GM18502 (cell line): ENCODE measurements around the gene PCCA.
"Not testable (repeated sequence)": the region's sequence is repeated elsewhere in the genome, so short reads cannot be mapped to it uniquely, and the experiment has no call there.

ENCODE experiments used
- ATAC-seq: cut with Tn5 transposase; IDR thresholded peaks from one replicate; pipeline ENCODE4 v1.9.1; 2021; ENCODE audit warnings: mild to moderate bottlenecking; ENCODE audit not compliant: unreplicated experiment, poor library complexity

Gene PCCA

DNA sequence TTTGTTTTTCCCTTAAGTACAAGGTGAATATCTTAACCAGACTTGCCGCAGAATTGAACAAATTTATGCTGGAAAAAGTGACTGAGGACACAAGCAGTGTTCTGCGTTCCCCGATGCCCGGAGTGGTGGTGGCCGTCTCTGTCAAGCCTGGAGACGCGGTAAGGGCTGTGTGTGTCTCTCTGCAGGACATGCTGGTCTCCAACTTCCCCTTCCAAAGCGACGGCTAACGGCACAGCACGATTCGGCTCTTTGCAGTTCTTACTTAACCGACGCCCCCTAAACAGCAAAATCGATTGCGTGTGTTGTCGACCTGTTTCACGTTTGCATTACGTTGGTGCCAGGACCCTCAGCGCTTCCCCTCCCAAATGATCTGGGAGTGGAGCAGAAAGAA, 426.5 kb downstream of the PCCA start:
- ATAC-seq = no peak

DNA sequence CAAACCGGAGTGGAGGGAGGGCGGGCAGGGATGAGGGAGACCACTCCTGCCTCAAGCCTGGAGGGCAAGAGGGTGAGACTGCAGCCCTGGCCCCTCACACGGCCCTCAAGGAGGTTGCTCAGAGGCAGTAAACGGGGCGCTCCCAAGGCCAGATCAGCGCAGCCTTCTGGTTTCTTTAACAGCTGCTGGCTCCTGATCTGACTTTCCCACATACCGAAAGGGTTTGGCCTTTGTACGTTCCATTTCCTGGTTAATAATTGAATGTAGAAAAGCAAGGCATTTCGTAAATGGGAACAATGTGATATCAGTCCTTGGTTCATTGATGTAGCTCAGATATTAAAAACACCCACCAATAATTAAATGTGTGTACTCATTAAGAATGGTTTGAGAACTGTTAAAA, 428.2 kb downstream of the PCCA start:
- ATAC-seq = no peak

DNA sequence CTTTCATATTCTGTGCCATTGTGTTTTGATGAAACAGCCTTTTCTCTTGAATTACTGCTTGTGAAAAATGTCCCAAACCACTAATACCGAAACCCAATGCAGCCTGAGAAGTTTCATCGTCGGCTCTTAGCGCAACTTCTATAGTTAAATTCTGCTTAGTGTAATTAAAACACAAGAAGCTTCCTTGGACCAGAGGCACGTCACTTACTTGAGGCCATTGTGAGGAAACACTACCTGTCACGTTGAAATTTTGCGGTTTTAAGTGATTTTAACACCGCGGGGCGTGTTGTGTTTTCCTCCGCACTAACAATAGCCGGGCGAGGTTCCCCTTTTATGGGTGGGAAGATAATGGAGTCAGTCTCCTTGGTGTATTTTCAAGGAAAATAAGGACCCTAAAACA, 428.8 kb downstream of the PCCA start:
- ATAC-seq = no peak

DNA sequence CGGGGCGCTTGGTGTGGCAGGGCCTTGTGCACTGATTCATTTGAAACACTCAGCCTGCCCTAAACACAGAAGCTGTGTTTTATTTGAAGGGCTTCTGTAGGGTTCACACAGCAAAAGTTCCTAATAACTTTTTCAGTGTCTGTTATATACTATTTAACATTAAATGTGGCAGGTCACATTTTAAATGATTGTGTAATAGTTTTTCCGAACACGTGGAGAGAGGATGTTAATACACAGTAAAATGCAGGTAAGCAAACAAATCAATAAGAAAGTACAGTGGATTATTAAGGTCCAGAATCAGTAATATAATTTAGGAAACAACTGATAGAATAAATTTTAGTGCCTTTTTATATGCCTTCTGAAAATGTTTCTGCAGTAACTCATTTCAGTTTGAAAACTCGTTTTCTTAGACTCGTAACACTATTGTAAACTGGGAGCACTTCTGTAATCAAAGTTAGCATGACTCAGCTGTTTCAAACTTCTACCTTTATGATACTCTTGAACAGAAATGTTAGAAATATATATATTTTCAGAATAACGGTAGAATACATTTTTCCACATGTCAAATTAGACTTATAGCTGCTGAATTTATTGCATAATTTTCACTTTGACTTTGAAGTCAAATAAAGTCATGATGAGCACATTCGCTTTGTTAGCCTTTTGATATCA, 429.6 kb downstream of the PCCA start:
- ATAC-seq = no peak

DNA sequence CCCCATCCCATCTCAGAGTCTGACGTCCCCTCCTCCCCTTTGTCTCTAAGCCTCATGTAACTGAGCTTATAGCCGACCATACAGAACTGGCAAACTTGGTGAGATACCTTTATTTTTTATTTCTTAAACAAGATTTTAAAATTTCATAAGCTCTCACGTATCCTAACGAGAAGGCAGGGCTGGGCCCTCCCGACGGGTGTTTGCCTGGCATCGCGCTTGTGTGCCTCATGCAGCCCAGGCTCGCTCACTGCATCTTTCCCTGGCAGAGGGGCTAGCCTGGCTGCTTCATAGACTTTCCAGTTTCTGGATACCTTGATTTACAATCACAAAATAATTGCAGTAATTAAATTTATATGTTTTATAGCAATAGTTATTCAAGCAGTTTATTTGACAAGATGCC, 430.7 kb downstream of the PCCA start:
- ATAC-seq = no peak

DNA sequence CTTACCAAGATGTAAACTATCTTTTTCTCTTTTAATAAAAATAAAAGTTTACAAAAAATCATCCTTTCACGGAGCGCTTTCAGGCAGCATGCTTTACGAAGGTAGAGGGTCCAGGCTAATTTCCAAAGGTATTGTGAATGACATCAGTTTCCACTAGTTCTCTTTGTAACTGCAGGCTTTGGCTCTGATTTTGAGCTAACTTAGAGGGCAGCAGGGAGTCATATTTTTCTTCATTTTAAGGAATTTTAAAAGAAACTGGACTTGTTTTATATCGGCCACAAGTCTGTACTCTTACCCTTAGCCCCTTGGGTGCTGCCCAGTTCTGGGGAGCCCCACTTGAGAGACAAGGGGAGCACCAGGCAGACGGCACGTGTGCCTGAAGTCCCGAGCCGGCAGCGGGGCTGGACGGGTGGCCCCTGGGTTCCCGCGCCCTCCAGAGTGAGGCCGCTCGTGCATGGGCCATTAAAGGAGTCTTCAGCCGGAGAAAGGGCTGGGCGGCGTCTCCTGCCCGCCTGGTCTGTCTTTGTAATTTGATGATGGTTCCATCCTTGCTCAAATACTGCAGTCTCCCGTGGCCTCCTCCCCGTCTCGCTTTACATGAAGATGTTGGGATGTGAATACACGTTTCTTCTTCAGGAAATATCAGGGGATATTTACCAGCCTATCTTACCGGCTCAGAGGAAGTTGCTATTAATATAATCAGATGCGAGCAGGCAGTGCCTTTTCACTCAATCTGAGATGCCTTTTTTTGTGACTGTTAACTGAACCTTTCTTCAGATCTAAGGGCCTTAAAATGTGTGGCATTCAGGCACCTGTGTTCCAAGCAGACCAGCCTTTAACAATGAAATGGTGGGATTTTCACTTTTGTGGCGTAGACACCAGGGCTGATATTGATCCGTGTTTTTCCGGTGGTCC, 432.3 kb downstream of the PCCA start:
- ATAC-seq = no peak

DNA sequence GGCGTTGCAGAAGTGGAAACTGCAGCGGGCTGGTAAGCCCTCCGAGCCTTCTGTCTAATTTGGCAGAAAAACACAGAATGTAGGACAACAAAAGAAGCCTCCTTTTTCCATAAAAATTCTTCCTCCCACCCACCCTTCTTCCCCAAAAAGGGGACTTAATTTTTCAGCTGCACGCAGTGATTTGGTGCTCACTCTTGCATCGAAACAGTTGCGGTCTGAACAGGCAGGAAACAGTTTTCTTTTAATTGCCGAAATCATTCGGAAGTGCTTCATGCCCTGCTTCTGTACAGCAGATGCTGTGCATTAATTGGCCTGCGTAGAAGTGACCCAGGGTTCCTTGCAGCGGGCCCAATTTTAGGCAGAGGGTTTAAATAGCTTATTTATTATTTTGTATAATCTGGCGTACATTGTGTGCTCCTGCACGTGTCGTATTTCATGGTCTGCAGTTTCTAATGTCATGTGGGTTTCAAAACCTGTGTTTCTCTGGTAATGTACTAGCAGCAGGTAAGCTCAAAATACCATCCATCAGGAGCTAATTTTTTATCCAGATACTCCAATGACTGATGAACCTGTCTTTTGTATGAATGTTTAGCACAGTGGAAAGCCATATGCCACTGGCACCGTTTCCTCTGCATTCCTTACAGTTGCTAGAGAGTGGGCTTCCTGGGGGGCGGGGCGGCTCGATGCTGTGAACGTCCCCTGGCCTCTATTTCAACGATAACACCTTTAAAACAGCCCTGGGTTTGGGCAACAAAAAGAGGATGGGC, 433.1 kb downstream of the PCCA start:
- ATAC-seq = peak; percentile 44

DNA sequence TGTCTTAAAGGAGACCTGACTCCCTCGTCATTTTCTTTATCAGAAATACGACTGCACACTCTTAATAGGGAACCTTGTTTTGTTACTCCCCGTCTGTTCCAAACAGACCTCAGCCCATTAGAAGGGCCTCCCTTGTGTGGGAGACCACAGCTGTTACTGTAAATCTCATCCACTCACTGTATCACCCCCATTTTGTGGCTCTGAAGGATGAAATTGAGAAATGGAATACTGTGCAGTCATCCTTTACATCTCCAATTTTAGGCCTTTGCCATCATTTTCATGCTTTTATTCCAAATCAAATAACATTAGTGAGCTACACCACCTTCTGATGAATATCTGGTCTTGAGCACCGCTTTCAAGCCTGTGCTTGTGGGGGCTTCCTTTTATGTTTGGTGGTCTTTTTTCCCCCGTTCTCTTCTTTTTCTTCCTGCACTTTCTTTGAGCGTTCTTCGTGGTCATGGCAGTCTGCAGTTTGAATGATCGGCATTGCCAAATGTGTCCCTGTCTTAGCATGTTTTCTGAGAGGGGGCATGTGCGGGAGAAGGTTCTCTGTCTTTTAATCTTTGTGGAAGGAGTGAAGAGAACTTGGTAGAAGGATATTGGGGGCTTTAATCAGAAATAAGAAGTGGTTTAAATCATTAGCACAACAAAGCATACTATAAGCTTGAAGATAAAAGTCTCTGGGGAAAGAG, 433.9 kb downstream of the PCCA start:
- ATAC-seq = no peak

DNA sequence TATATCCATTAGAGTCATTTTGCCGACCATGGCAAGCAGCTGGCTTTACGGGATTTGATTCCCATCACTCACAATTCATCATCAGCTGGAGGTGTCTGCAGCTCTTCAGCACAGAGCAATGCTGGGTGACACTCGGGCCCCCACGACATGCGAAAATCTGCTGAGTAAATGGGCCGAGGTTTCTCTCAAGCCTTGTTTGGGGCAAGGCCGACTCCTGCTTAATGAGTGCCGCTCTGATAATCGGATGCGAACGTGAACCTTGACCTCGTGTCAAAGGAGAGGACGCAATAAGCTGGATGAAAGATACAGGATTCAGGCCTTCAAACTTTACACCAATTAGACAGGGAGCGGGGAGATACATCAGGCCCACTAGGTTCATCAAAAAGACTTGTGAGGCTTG, 434.5 kb downstream of the PCCA start:
- no peak for ATAC-seq

DNA sequence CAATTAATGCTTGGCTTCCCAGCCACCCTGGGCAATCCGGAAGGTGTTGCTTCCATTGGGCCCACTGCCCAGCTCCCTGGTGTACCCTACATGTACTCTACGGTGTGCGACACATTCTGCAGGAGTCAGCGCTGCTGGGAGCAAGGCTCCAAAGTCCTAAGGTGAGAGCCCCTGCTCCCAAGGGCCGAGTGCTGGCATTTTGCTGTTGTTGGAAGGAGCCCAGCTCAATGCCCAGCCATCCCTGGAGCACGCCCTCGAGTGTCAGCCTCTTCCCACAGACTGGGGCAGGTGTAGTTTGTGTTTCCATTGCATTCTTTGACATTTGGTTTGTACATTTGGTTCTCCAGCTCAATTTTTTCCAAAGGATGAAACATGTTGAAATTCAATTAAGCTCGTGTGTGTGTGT, 435.1 kb downstream of the PCCA start:
- ATAC-seq = no peak

DNA sequence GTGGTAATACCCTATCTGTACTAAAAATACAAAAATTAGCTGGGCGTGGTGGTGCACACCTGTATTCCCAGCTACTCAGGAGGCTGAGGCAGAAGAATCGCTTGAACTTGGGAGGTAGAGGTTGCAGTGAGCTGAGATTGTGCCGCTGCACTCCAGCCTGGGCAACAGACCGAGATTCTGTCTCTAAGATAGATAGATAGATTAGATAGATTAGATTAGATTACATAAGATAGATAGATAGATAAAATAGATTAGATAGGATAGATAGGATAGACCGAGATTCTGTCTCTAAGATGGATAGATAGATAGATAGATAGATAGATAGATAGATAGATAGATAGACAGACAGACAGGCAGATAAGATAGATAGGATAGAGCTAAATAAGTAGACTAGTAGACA, 435.8 kb downstream of the PCCA start:
- ATAC-seq = not testable (repeated sequence)

DNA sequence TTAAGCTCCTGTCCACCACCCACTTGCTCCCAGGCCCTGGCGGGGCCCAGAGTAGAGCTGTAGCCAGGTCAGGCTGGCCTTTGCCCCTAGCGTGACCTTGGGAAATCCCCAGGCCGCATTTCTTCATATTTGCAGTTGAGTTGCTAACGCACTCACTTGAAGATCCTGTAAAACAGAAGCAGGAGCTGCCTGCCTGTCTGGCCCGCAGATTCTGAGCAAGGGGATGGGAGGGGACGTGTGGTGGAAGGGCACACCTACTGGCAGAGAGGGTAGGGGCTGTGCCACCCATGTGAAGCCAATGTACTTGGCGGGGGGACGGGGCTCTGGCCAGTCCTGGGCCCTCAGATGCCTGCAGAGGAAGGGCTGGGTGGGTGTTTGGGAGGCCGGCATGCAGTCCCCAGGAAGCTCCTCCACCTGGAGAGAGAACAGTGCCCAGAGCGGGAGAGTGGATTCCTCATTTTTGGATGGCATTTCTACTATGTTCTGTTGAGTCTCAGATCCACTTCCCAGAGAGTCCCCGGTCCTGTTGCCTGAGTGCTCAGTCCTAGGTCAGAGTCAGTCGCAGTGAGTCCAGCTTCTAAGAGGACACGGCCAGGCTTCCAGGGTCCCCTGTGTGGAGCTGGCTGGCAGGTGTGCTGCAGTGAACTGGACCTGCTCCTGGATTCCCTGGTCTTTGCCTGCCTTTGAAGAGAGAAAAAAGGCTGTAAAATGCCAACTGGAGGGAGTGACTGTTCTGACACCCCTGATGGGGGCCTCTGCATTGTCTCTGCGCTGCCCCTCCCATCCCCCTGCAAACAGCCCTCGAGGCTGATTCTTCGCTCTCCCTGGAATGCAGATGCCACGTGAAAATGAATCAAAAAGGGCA, 436.8 kb downstream of the PCCA start:
- ATAC-seq = no peak

DNA sequence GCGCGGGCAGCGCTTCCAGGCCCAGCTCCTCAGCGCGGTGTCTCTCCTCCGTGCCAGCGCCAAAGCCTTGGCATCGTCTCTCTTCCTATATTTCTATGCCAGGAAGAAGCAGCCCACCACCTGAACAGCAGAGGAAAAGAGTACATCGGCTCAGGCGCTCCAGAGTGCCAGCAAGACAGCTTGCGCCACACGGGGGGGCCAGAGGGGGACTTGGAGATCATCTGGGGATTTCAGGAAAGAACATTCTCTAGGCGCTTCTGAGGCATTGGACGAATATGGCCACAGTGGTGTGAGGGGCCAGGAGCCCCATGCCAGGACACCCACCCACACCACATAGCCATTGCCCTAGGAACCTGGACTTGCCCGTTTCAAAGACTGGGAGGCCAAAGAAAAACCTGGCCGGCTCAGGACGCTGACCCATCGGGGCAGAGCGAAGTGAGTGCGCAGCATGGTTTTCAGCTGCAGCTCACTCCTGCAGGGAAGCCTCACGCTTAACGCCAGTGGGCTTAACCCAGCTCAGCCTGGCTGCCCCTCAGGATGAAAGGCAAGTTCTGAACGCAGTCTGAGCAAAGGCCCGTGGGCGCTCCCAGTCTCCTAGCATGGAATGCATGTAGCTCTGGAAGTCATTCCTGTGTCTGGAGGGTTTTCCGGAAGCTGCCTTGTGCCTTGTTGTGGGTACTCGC, 437.6 kb downstream of the PCCA start:
- no peak for ATAC-seq

DNA sequence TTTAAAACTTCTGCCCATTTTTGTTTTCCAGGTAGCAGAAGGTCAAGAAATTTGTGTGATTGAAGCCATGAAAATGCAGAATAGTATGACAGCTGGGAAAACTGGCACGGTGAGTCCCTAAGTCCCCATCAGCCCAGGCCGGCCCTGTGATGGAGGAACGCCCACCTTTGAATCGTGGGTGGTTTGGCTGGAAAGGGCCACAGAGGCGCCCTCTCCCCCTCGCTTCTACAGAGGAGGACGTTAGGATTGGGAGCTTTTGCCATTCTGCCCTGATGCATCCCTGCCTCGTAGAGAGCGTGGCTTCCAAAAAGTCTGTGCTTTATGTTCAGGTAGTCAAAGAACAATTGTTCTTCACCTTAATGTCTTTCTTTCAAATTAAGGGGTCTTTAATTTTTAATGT, 438.8 kb downstream of the PCCA start:
- no peak for ATAC-seq

DNA sequence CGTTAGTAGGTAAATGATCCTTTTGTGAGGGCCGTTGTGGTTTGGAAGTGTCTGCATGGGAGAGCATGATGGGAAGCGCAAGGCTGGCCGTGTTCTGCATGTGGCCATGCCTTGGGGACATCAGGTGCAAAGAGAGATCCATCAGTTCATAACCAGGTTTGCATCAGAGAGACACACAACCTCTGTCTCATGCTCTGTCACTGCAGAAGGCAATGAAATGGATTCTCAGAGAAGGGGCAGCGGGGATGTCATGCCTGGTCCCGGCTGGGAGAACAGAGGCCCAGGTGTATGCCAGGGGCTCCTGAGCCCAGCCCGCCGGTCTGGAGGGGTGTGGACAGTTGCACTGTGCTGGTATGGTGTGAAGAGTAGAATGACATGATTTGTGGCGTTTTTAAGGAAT, 439.5 kb downstream of the PCCA start:
- ATAC-seq = no peak

DNA sequence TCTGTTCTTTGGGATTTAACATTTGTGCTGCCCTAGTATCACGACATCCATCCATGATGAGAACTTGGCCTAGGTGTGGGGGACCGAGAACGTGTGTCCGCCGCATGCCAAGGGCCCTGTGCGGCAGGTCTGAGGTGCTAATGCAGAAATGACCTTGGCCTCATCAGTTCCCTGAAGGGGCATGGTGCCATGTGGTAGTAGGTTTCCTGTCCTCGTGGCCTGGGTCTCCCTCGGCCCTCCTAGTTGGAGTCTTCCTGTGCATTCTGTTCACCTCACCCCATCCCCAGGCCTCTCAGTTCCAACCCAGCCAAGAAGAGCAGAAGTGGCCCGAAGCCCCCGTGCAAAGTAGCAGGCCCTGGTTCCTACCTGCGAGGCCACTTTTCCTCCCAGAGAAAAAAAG, 439.9 kb downstream of the PCCA start:
- ATAC-seq = no peak

DNA sequence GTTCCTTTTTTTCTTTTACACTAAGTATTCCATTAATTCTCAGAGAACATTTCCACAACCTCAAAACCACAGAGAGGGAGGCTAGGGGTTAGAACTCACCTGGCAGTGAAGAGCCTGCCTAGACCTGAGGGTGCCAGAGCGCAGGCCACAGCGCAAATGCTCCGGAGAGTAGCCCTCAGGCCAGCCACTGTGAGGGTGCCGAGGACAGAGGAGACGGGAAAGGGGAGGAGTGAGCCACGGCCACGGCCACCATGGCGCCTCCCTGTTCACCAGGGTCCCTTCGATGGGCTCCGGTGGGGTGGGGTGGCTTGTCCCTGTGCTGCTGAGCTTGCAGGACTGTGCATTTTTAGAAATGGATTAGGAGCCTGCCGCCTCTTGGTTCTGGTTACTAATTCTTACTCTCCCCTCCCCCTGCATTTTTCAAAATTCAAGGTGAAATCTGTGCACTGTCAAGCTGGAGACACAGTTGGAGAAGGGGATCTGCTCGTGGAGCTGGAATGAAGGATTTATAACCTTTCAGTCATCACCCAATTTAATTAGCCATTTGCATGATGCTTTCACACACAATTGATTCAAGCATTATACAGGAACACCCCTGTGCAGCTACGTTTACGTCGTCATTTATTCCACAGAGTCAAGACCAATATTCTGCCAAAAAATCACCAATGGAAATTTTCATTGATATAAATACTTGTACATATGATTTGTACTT, 440.9 kb downstream of the PCCA start:
- ATAC-seq = no peak

DNA sequence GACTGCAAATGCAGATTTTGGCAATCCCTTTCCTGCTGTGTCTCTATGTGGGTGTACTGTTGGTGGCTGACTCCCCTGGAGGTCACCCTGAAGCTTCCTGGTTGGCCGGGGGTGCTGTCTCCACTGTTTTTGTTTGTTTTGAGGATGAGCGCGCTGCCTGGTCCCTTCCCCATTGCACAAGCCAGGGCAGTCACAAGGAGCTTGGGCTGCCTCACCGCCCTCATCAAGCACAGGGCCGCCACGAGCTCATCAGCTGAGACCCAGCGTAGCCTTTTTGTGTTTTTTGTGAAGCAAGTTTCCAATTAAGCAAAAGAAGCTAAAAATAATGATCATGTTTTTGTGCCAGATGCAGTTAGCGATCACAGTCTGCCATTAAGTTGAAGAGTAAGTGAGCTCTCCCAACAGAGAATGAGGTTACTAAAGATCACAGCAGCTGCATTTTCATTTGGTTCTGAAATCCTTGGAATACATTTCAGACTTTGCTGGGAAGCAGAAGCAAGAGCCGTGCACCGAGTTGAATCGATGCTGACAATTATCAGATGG, 441.8 kb downstream of the PCCA start:
- no peak for ATAC-seq
